ENCODE data around the gene ZCCHC2. TPM values are rescaled to one million over a fixed set of nuclear protein-coding genes. Genes with fewer than 3 reads are reported as not detected.
A peak's percentile ranks its signal among the peaks of the same experiment; 100 is the strongest.

The ZCCHC2 gene
- total RNA-seq, 1 experiment from 2014 or later, result 12.4 TPM

- Histone ChIP-seq H3K79me1 (ENCODE audit: insufficient read depth, low read depth, low read length, poor library complexity, severe bottlenecking) (no peaks in the 10 kb centered on the region), H3K9ac (ENCODE audit: extremely low read depth, insufficient read length, low read length) (no peak overlapping the region), H3K4me1 (ENCODE audit: insufficient read depth, low read length) (peaks cover 4% of the 10 kb centered on the region; the same call in 1 of the 2 replicates), H3K79me2 (ENCODE audit: insufficient read depth, low read length) (0 out of 2 replicates have a peak, but pooled peaks cover 2% of the 10 kb centered on the region), H3K23me2 (ENCODE audit: insufficient read length, low read depth, low read length, poor library complexity, severe bottlenecking) (peaks cover 13% of the 10 kb centered on the region), H4K20me1 (ENCODE audit: control insufficient read depth, insufficient read depth, insufficient read length) (no peaks in the 10 kb centered on the region), H2BK5ac (ENCODE audit: insufficient read length, low read length) (no peak overlapping the region), H2BK120ac (ENCODE audit: low read depth, low read length, poor library complexity, severe bottlenecking) (no peak overlapping the region), H2AK5ac (ENCODE audit: insufficient read length, low read length) (no peak overlapping the region), H3K23ac (ENCODE audit: insufficient read length, low read depth, low read length) (no peak overlapping the region), H3K9me3 (ENCODE audit: control insufficient read depth, low read depth, low read length) (no peaks in the 10 kb centered on the region), H4K8ac (replicated peaks; ENCODE audit: insufficient read length, low read depth, low read length) (no peak overlapping the region), H3K18ac (ENCODE audit: insufficient read length, low read depth, low read length) (no peak overlapping the region), H3K4ac (ENCODE audit: low read depth, low read length) (no peak overlapping the region), H4K91ac (ENCODE audit: insufficient read length, low read depth, low read length) (no peak overlapping the region), H3K27me3 (ENCODE audit: insufficient read depth, low read length) (peaks cover 9% of the 10 kb centered on the region; the same call in 1 of the 2 replicates), H3K14ac (ENCODE audit: insufficient read depth, low read length) (no peak overlapping the region), H3K4me2 (ENCODE audit: insufficient read depth, insufficient read length, low read length) (peak overlapping the region; percentile 73), H2AFZ (ENCODE audit: low read length) (no peak overlapping the region), H3K56ac (ENCODE audit: insufficient read length, low read depth, low read length) (no peak overlapping the region), H4K5ac (ENCODE audit: insufficient read length, low read depth, low read length) (no peak overlapping the region), H3K27ac (ENCODE audit: insufficient read length, low read depth, low read length) (no peak overlapping the region), H3T11ph (ENCODE audit: low read length) (no peak overlapping the region), H2BK12ac (ENCODE audit: insufficient read length, low read depth, low read length) (no peak overlapping the region), H2BK20ac (ENCODE audit: low read depth, low read length, poor library complexity, severe bottlenecking) (no peak overlapping the region), H2BK15ac (ENCODE audit: low read depth, low read length) (no peak overlapping the region)
- peaks cover 0 to 3% (median 2%) of the 10 kb centered on the region in 3 experiments; a peak in 3 of 7 replicates for H3K36me3 Mint-ChIP-seq (ENCODE audit: insufficient read depth in 1 of 3, low read depth in 3 of 3)
- no peak for DNase-seq
- no CpG with 5 or more reads among the region's 2 CpGs for WGBS (ENCODE audit: extremely low coverage, insufficient read length, low lambda C conversion rate)
- no peak for TF ChIP-seq CTCF (conservative IDR thresholded peaks at IDR 0.05)
- H3K27me3 Mint-ChIP-seq (ENCODE audit: low read depth), result peaks cover 41% of the 10 kb centered on the region
- peak overlapping the region; percentile 74 to 87 for H3K4me3 Mint-ChIP-seq
- H3K27ac Mint-ChIP-seq, result no peak overlapping the region
- peaks cover 26 to 27% of the 10 kb centered on the region in 2 experiments for H3K4me1 Mint-ChIP-seq
- H3K9me3 Mint-ChIP-seq, result peaks cover 0 to 2% of the 10 kb centered on the region in 2 experiments; a peak in 1 of 5 replicates
These were observed 1.2 kb upstream of the ZCCHC2 start for GRCh38 chr18:62521593-62521992.

Measured in H9 (cell line).